SW480 (cell line): ENCODE results near the gene DISC1.
"Not testable (repeated sequence)": the region's sequence is repeated elsewhere in the genome, so short reads cannot be mapped to it uniquely, and the experiment has no call there.

Experiments
- DNase-seq: peaks from one replicate; pipeline ENCODE4 v3.0.0-alpha.2; 2016; ENCODE audit warnings: low spot score

Gene DISC1

GRCh38 chr1:231668826-231669225 lies 42.2 kb downstream of the DISC1 start:
- no peak for DNase-seq

- DNase-seq = not testable (repeated sequence)
Observed at GRCh38 chr1:231669864-231670621, 43.5 kb downstream of the DISC1 start.

- DNase-seq = no peak
Observed at GRCh38 chr1:231670755-231671154, 44.2 kb downstream of the DISC1 start.

GRCh38 chr1:231674575-231674974 lies 48.0 kb downstream of the DISC1 start:
- DNase-seq = no peak

- no peak for DNase-seq
Observed at GRCh38 chr1:231676487-231676886, 49.9 kb downstream of the DISC1 start.

- DNase-seq = no peak
Observed at GRCh38 chr1:231677442-231677841, 50.9 kb downstream of the DISC1 start.

- DNase-seq = no peak
Observed at GRCh38 chr1:231678011-231678432, 51.4 kb downstream of the DISC1 start.

GRCh38 chr1:231679109-231679508 lies 52.5 kb downstream of the DISC1 start:
- no peak for DNase-seq

- DNase-seq = no peak
Observed at GRCh38 chr1:231681006-231681405, 54.4 kb downstream of the DISC1 start.

GRCh38 chr1:231682779-231683178 lies 56.2 kb downstream of the DISC1 start:
- no peak for DNase-seq

GRCh38 chr1:231683439-231684165 lies 57.0 kb downstream of the DISC1 start:
- no peak for DNase-seq

GRCh38 chr1:231684356-231685244 lies 58.0 kb downstream of the DISC1 start:
- no peak for DNase-seq

GRCh38 chr1:231686384-231686783 lies 59.8 kb downstream of the DISC1 start:
- DNase-seq = no peak

GRCh38 chr1:231688989-231689388 lies 62.4 kb downstream of the DISC1 start:
- no peak for DNase-seq

GRCh38 chr1:231690059-231690458 lies 63.5 kb downstream of the DISC1 start:
- DNase-seq = no peak

GRCh38 chr1:231691618-231692259 lies 65.1 kb downstream of the DISC1 start:
- DNase-seq = no peak

GRCh38 chr1:231693361-231694074 lies 66.9 kb downstream of the DISC1 start:
- no peak for DNase-seq

GRCh38 chr1:231694075-231694431 lies 67.5 kb downstream of the DISC1 start:
- DNase-seq = no peak

GRCh38 chr1:231694465-231695077 lies 68.0 kb downstream of the DISC1 start:
- DNase-seq = no peak

GRCh38 chr1:231695439-231696255 lies 69.1 kb downstream of the DISC1 start:
- no peak for DNase-seq
